GM21825 (cell line): ENCODE results near the gene LGALS4.
"Not testable (repeated sequence)": the region's sequence is repeated elsewhere in the genome, so short reads cannot be mapped to it uniquely, and the experiment has no call there.

Source experiments
- ATAC-seq: cut with Tn5 transposase; IDR thresholded peaks from one replicate; pipeline ENCODE4 v1.9.1; 2021; ENCODE audit warnings: mild to moderate bottlenecking, moderate library complexity; ENCODE audit not compliant: unreplicated experiment

Gene LGALS4, protein sequence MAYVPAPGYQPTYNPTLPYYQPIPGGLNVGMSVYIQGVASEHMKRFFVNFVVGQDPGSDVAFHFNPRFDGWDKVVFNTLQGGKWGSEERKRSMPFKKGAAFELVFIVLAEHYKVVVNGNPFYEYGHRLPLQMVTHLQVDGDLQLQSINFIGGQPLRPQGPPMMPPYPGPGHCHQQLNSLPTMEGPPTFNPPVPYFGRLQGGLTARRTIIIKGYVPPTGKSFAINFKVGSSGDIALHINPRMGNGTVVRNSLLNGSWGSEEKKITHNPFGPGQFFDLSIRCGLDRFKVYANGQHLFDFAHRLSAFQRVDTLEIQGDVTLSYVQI

DNA sequence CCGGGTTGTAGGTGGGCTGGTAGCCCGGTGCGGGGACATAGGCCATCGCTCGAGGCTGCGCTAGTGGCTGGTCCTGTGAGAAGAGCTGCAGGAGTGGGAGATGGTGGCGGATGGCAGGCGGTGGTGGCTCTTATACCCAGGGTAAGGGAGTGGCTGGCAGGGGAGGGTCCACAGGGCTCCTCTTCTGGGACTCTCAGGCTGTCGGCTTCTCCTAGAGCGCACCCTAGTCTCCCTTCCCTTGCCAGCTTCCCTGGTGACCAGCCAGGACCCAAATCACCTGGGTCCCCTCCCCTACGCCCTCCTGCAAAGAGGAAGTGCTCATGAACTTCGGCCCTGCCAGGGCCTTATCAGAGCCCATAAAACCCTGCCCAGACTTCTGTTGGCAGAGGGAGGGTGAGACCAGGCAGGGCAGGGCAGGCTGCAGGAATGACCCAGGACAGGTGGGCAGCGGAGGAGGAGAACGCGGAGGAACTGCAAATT lies at the start of gene LGALS4:
Gene LGALS4, minus strand, starts transcription at position 105 of the 480 bp plus-strand sequence. Its CDS starts 59 bp downstream, at position 46.
- no peak for ATAC-seq

DNA sequence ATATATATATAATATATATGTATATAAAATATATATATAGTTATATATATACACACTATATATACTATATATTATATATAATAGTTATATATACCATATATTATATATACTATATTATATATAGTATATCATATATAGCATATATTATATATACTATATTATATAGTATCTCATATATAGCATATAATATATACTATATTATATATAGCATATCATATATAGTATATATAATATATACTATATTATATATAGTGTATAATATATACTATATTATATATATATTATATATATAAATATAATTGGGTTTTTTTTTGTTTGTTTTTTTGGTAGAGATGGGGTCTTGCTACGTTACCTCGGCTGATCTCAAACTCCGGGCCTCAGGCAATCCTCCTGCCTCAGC lies 48.6 kb upstream of the LGALS4 start:
- ATAC-seq = no peak

DNA sequence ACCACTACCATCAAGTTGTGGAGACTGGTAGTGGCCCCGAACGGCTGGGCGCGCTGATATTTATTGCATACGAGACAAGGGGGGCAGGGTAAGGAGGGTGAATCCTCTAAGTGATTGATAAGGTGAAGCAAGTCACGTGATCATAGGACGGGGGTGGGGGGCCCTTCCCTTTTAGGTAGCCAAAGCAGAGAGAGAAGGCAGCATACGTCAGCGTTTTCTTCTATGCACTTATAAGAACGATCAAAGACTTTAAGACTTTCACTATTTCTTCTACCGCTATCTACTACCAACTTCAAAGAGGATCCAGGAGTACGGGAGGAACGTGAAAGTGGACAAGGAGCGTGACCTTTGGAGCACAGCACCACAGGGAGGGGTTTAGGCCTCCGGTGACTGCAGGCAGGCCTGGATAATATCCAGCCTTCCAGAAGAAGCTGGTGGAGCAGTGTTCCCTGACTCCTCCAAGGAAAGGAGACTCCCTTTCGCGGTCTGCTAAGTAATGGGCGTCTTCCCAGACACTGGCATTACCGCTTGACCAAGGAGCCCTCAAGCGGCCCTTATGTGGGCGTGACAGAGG lies 47.0 kb upstream of the LGALS4 start:
- not testable (repeated sequence) for ATAC-seq

DNA sequence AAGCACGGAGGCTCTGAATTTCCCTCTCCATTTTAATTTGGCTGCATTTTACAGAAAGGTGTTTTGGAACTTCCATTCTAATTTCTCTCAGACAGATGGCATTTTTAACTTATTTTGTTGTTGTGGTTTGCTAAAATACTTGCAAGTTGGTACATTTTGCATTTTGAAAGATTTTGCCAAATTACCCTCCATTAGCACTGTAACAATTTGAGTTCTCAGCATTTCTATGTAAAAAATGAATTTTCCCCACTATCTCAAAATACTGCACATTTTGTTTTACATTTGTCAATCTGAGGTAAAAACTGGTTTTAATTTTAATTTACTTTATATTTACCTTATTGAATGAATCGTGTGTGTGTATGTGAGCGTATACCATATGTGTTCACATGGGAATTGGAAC lies 44.1 kb upstream of the LGALS4 start:
- ATAC-seq = no peak

DNA sequence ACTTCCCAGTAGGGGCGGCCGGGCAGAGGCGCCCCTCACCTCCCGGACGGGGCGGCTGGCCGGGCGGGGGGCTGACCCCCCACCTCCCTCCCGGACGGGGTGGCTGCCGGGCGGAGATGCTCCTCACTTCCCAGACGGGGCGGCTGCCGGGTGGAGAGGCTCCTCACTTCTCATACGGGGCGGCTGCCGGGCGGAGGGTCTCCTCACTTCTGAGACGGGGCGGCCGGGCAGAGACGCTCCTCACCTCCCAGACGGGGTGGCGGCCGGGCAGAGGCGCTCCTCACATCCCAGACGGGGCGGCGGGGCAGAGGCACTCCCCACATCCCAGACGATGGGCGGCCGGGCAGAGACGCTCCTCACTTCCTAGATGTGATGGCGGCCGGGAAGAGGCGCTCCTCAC lies 43.0 kb upstream of the LGALS4 start:
- ATAC-seq = not testable (repeated sequence)

DNA sequence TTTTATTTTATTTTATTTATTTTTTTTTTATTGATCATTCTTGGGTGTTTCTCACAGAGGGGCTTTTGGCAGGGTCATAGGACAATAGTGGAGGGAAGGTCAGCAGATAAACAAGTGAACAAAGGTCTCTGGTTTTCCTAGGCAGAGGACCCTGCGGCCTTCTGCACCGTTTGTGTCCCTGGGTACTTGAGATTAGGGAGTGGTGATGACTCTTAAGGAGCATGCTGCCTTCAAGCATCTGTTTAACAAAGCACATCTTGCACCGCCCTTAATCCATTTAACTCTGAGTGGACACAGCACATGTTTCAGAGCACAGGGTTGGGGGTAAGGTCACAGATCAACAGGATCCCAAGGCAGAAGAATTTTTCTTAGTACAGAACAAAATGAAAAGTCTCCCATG lies 42.2 kb upstream of the LGALS4 start:
- ATAC-seq = not testable (repeated sequence)

DNA sequence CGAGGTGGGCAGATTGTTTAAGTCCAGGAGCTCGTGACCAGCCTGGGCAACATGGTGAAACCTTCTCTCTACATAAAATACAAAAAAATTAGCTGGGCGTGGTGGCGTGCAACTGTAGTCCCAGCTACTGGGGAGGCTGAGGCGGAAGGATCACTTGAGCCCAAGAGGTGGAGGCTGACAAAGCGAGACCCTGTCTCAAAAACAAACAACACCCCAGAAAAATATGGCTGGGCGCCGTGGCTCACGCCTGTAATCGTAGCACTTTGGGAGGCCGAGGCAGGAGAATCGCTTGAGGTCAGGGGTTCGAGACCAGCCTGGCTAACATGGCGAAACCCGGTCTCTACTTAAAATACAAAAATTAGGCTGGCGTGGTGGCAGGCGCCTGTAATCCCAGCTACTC lies 40.5 kb upstream of the LGALS4 start:
- ATAC-seq = no peak

DNA sequence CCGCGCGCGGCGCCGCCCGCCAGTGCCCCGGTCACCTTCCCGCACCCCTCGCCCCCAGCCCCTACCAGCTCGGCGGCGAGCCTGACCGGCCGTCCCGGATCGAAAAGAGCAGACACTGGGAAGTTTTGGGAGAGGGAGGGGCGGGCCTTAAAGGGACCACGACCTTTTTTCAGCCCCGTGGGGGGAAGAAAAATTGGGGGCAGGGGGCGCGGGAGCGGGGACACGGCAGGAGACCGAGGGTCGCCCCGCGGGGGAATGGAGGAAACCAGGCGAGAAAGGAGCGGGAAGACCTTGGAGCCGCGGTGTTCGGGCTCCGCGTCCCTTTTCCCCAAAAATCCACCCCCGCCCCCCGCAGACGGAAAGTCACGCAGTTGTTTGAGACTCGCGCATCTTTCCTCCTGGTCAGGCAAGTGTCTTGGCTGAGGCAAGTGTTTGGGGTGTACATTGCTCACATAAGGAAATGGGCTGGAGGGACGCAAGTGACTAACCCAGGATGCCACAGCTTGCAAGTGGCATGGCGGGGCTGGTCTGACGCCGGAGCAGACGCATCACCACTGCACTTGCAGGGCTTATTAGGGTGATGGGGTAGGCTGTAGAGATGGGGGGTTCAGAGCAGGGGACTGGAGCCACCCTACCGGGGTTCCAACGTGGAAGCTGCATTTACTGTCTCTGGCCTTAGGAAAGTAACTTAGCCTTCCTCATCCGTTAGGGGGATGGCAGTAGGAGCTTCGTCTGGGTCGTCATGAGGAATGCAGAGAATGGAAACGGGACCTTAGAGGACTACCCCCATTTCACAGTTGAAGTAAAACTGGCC lies 39.7 kb upstream of the LGALS4 start:
- no peak for ATAC-seq

DNA sequence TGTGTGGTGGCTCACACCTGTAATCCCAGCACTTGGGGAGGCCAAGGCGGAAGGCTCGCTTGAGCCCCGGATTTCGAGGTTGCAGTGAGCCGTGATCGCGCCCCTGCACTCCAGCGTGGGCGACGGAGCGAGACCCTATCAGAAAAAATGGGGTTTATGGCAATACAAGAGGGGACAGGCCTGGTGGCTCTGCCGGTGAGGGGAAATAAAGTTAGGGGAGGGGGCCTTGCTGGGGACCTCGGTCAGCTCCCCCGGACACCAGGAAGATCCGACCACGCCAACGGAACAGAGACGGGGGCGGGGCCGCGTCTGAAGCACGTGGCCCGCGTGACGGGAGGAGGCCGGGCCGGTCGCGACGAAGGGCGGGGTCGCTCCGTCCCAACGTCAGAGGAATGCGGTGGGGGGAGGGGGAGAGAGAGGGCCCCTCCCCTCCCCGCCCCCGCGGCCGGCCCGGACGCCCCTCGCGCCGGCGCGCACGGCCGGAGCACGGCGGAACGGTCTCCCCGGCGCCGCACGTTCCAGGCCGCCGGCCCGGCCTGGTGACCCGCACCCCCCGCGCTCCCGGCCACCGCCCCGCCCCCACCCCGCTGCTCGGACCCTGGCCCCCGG lies 39.0 kb upstream of the LGALS4 start:
- peak; percentile 21 for ATAC-seq

DNA sequence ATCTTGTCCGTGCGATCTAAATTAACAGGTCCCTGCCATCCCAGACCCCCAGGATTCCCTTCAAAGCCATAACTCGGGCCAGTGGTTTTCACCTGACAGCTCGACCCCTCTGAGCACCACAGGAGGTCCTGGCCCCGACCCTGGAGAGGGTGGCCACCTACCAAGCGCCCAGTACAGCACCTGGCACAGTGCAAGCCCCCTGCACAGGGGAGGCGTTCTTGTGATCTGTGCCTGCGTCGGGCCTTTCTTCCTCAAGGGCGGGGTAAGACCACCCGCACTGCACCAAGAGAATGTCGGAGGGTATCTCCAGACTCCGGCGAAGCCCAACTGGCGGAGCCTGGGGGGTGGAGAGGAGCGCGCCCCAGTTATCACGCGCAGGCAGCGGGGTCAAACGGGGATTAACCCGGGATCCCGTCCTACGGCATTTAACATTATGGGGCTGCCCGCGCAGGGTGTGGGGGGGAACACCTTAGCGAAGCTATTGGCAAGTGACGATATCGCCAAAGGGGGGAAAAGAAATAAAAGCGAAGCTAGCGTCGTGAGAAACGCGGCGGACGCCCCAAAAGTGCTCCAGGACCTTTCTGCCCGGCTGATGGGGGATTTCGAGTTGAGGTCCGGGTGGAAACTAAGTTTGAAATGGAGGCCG lies 38.4 kb upstream of the LGALS4 start:
- ATAC-seq = no peak

DNA sequence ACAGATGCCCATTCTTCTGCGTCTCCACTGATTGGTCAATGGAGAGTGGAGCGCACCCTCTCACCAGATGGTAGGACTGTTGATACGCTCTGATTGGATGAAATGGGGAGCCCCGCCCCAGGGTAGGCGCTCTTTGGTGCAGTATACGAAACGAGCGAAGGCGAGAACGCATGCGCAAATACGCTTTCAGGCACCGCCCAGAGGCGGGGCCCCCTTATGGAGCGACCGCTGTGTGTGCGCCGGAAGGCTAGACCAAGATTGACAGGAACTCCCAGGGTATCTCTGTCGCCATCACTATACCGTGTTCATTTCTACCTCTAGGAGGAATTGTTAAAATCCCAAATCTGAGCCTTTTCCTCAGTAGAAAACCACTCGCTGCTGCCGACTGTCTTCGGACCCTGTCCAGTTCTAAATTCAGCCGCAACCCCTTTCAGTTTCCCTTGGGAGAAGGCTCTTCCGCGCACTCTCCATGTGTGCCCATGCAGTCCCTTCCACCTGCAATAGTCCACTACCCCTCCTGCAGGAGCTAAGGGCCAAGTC lies 37.8 kb upstream of the LGALS4 start:
- ATAC-seq = peak; percentile 55

DNA sequence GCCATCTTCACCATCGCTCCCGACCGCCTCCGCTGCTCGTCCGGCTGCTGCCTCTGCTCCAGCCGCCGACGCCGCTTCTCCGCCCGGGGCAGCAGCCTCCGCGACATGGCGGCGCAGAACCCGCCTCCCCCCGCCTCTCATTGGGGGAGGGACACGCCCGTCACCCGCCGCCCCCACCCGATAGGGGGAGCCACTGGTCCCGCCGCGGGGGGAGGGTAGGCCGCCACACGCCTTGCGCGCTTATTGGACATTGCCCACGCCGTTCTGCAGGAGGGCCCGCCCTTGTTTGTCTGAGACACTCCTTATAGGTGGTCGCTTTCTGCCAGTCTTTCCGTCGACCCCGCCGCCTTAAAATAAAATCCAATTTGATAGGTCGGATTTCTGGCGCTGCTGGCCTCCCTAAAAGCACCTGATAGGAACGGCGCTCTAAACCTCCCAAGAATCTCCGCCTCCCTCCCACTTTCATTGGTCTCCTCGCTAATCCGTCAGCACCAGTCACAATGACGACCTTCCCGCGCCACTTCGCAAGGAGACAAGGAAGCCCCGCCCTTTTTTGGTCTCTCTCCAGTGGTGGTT lies 37.2 kb upstream of the LGALS4 start, which contains the start of gene HNRNPL:
Gene HNRNPL, minus strand, starts transcription at position 127 of the 576 bp plus-strand sequence. Its CDS starts 20 bp downstream, at position 107.
- peak; percentile 51 for ATAC-seq

DNA sequence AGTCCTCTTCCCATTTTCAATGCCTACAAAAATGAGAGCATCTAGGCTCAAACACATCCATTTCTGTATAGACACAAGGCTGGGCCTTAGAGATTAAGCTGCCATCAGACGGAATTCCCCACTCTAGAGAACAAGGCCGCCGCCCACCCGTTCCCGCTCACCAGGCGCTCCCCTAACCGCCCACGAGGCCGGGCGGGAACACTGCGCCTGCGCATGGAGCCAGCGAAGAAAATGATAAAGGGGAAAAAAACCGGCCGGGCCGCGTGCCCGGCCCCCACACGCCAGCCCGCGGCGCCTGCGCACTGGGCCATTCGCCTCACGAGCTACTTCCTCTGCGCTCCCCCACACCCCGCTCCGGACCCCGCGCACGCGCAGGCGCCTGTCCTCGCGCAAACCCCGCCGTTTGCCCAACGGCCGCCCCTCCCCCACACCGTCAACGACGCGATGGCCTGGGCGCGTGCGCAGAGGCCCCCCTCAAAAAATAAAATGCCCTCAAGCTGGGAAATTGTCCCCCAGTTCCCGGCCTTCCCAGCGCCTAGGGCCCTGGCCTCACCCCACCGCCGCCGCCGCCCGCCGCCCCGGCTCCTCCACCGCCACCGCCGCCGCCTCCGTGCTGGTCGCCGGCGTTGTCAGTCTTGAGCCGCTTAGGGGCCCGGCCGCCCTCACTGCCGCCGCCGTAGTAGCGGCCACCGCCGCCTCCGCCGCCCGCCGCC lies 36.6 kb upstream of the LGALS4 start:
- ATAC-seq = peak; percentile 25

DNA sequence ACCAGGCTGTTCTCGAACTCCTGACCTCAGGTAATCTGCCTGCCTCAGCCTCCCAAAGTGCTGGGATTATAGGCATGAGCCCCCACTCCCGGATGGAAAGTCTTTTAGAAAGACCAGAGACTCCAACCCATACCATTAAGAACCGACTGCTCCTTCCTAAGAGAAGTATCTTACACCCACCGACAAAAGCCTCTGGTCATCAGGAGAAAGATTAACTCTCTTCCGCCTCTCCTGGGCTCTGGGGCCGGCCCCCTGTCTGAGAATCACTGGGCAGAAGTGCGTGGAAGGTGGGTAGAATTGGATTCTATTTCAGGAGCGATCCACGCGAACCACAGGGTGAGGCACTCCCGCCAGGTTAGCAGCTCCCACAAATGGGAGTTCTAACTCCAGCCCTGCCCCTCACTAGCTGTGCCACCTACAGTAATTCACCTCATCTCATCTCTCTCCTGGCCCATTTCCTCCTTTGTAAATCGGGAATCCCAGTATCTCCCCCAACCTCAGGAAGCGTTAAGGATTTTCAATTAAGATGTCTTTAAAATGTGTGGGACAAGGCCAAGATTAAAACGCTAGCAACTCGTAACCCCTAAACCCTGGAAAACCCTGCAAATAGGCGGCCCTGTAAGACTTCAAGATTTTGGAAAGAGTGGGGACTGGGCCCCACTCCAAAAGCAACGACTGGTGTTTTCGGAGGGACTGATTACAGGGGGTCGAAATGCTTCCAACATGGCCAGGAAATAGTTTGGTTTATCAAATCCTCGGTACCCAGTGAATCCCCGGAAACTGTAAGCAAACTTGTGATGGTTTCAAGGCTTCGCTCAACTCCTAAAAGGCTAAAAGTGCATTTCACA lies 35.8 kb upstream of the LGALS4 start:
- ATAC-seq = no peak

DNA sequence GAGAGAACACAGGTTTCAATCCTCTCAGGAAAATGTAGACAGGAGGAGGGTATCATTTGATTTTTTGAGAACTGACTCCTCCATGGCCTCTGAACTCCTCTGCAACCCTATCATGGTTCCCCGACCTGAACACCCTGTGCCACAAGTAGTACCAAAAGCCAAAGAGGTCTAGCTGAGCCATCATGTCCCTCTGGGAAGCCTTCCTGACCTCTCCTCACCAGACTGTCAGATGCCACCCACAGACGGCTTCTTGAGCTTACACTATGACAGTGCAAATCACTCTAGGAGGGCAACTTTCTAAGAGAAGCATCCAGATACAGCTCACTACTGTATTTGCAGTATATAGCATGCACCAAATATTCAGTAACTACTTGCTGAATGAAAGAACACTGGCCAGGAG lies 33.4 kb upstream of the LGALS4 start:
- ATAC-seq = no peak

DNA sequence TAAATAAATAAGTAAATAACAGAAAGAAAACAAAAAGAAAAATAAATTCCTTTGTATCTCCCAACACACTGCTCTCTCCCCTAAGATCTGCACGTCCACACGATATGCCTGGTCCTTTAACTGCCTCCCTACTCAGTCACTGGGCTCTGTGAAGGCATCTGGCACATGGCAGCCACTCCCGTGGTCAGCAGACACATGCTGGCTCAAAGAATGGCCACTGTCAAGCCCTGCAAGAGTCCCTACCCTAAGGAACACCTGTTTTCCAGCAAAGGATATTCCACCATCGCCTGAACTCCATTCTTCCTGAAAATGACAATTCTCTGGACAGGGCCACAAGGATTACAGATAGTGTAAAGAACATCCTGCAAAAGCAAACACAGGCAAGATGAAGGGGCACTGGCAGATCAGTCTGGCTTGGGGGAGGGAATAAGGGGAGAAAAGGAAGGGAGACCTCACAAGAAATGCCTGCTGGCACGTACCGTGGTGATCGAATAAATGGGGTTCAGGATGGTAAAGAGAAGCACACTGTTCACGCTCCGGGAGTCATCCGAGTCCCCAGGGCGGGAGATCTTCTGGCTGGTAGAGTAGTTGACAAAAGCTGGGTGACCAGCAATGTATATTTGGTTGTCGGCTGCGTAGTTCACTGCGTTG lies 32.8 kb upstream of the LGALS4 start:
- no peak for ATAC-seq

DNA sequence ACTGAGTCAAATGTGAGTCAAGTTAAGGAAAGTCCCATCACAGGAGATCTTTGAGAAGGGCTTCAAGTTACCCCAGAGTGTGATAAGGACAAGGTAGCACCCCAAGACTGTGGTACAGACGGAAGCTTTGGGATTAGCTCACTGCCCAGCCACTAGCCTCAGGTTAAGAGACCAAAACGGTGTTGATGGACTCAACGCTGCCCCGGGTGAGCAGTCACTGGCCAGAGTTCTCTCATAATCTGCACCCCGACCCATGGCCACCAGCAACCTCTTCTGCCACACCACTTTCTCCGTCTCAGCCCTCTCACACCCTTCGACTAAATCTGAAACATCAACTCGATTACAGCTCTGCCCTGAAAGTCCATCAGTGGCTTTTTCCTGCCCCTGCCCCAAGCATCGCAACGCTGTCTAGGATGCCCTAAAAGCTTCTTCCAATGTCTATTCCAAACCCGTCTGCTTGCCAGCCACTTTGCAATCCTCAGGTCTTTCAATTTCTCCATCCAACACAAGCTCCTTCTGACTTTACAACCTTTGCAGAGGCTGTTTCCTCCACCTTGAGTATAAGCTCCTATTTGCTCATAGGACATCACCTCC lies 31.4 kb upstream of the LGALS4 start:
- no peak for ATAC-seq
